NCI-H1105 (cell line): ENCODE measurements around the gene SPATA18.
"Not testable (repeated sequence)": the region's sequence is repeated elsewhere in the genome, so short reads cannot be mapped to it uniquely, and the experiment has no call there.

Experiments used
- DNase-seq: peaks from one replicate; lab custom pipeline; 2025; lab: John Stamatoyannopoulos, UW

Gene SPATA18

DNA sequence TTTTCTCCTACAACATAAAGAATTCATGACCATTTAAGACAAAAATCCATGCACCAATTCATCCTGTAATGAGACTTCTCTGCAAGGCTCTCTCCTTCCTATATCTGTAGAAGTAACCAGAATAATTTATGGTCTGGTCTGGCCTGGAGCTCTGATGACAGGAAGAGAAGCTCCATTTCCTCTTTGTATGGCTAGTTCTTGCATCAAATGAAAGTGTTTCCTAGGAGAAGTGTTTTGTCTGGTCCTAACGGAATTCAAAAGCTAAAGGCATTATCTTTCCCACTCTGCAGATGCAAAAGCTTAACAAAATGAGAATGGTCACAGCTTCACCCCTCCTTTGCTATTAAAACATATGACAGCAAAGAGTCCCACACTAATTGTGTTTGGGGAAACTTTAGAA, 55.1 kb downstream of the SPATA18 start:
- DNase-seq = no peak

DNA sequence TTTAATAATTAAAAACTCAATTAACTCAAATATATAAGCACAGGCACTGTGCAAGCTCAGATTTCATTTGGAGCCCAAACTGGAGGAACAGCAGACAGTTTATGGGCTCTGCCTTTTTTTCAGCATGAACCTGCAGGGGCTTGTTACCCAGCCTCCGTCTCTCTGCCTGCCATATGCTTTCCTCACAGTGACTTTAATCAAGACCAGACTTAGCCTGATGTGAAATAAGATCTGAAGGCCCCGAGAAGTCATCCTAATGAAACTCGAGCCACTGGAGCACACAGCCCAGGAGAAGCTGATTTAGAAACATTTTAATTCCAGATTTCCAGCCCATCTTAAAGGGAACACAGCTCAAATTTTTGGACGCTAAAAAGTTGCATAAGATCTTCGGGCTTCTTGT, 55.6 kb downstream of the SPATA18 start:
- DNase-seq = no peak

- DNase-seq = no peak
Observed at GRCh38 chr4:52107336-52107735, 56.2 kb downstream of the SPATA18 start.

- DNase-seq = no peak
Observed at GRCh38 chr4:52107745-52108144, 56.6 kb downstream of the SPATA18 start.

DNA sequence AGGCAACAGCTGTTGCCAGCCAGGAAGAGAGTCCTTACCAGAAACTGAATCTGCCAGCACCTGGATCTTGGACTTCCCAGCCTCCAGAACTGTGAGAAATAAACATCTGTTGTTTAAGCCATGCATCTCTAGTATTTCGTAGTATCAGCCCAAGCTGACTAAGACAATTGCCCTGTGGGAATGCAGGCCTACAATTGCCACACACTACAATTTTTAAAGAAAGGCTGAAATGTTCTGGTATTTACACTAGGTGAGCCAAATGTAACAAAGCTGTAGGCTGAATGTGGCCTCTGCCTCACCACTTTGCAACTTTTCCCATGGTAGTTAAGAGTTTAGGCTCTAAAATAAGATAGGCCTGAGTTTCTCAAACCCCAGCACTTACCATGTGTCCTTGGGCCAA, 59.1 kb downstream of the SPATA18 start:
- DNase-seq = no peak

DNA sequence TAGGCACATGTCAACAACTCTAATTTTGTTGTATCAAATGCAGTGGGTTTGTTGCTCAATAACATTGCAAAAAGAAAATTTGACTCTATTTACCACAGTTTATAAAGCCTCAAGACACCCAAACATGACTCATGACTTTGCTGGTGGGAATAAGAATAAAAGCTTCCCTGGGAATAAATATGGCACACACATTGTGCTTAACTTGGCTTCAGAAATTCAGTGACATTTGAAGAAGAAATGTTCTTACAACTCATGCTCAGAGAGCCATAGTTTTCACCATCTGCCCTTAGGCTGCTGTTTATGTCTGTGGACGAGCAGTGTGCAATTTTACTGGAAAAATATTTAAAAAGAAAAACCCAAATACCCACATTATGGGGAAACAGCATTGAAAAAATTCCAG, 60.9 kb downstream of the SPATA18 start:
- DNase-seq = no peak

DNA sequence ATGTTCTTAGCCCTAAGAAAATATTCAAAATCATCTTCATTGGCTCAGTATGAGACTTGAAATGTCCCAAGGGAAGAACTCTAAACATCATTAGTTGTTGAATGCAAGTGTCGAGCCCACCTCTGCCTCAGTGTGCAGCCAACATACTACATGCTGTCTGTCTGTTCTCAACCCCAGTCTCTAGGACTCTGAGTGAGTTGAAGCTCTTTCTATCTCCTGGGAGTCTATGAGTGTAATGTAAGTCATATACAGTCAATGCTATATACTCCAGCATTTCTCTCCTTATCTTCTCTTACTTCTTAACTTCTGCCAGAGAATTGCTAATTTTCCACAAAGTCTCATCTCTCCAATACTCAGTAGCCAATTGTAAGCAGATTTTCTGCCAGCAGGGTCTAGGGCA, 61.3 kb downstream of the SPATA18 start:
- DNase-seq = no peak

GRCh38 chr4:52116641-52117040, 65.5 kb downstream of the SPATA18 start:
- no peak for DNase-seq

DNA sequence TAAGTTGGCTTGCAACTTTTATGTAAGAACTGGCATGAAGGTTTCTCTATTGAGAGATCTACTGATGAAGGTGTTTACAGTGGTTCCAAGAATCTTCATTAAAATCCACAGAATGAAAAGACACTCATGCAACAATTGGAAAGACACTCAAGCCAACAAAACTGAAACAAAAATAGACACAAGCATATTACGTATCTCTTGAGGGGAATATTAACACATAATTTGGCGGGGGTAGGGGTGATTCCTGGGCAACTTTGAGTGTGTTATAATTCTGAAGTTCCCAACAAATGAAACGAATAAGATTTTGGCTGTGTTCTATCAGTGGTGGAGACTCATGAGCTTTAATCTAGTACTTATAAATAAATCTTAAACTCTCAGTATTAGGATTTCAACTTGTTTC, 75.1 kb downstream of the SPATA18 start:
- DNase-seq = no peak

DNA sequence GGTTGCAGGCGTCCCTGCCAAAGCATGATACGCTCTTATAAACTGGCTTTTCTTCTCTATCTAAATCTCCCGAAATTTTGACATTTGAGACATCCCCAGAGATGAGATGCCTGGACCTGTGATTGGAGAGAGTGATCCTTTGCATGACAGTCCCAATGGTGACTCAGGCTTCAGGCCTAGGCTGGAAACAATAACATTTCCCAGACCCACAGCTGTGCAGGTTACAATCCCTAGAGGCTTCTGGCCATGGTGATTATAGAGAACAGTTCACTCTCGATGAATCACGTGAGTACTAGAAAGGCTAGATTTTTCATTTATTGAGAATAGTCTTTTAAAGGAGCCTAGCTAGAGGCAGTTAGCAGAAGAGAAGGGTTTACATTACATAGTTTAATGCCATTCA, 75.9 kb downstream of the SPATA18 start:
- DNase-seq = no peak

DNA sequence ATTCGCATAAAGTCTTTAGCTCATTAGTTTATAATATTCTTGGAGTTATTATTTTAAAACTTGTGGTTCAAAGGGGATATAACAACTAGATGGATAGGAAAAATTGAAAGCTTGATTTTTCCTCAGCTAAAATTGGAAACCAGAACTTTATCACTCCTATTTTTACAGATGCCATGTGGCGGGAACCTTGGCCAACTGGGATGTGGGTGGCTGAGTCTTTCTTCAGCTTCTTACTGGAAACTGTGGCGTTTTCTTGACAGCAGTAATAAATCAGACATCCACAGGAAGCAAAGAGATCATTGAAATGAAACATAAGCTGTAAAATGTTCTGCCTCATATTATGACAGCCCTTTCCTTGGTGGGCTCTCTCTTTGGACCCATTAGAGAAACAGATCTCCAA, 84.1 kb downstream of the SPATA18 start:
- no peak for DNase-seq

DNA sequence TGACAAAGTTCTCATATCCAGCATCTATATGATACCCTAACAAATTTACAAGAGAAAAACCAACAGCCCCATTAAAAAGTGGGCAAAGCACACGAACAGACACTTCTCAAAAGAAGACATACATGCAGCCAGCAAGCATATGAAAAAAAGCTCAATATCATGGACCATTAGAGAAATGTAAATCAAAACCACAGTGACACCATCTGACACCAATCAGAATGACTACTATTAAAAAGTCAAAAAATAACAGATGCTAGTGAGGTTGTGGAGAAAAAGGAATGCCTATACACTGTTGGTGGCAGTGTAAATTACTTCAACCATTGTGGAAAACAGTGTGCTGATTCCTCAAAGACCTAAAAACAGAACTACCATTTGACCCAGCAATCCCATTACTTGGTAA, 86.0 kb downstream of the SPATA18 start:
- DNase-seq = not testable (repeated sequence)

DNA sequence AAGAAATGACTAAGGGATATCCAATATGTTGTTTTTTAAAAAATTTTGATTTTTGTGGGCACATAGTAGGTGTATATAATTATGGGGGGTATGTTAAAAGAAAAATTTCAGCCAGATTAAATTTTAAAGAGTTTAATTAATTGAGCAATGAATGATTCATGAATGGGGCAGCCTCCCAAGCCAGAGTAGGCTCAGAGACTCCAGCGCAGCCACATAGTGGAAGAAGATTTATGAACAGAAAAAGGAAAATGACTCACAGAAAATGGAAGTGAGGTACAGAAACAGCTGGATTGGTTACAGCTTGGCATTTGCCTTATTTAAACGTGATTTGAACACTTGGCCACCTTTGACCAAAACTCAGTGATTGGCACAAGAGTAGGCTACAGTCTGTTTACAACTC, 91.7 kb downstream of the SPATA18 start:
- no peak for DNase-seq

DNA sequence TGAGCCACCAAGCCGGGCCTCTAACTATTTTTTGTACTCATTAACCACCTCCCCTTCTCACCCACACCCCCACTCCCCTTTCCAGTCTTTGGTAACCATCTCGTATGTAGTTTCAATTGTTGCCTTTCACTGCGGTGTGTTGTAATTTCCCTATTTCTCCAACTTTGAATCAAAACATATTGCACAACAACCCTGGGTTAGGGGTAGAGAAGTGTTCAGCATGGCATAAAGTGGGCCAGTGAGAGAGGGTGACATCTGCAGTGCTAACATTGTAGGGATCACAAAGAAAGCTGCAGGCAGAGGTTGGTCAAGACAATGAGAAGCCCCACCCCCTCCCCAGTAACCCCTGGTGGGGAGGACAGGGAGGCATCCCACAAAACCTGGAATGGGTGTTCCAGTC, 92.7 kb downstream of the SPATA18 start:
- no peak for DNase-seq

DNA sequence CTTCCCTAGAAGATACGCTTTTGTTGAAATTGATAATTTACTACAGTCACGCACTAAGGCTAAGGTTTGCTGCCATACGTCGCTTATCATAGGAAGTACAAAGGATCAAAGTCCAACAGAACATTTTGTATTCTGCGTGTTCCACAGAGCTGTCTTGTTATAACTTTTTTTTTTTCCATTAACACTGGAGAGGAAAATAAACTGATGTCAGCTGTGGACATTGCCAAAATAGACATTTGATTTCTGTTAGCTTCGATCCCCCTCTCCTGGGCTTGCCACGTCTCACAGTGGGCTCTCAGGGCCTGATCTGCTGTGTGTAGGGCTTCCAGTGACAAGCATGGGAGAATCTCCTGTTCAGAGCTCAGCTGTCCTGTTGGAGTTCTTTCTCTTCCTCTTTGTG, 93.3 kb downstream of the SPATA18 start:
- DNase-seq = no peak
